T-helper 2 cell treated with Interferon-gamma antibody and Interleukin-4, amounts not matched to agents 100 ng/mL and 5 ng/mL, for 36 hours (primary cell): Measurements from ENCODE around the gene TRABD2B. TPM values are rescaled to one million over a fixed set of nuclear protein-coding genes. Genes with fewer than 3 reads are reported as not detected.

ENCODE experiments used
- intact Hi-C: fragments of 100-400 bp; cut with micrococcal nuclease; formaldehyde crosslinking; loops from one replicate; pipeline ENCODE4 v1.15.1; 2023
- total RNA-seq: library from RNA; stranded (reverse); gene quantifications from 2 replicates; pipeline ENCODE4 v1.2.3, GENCODE V29; 2022

Gene TRABD2B
- not detected in 2 replicates for total RNA-seq

DNA sequence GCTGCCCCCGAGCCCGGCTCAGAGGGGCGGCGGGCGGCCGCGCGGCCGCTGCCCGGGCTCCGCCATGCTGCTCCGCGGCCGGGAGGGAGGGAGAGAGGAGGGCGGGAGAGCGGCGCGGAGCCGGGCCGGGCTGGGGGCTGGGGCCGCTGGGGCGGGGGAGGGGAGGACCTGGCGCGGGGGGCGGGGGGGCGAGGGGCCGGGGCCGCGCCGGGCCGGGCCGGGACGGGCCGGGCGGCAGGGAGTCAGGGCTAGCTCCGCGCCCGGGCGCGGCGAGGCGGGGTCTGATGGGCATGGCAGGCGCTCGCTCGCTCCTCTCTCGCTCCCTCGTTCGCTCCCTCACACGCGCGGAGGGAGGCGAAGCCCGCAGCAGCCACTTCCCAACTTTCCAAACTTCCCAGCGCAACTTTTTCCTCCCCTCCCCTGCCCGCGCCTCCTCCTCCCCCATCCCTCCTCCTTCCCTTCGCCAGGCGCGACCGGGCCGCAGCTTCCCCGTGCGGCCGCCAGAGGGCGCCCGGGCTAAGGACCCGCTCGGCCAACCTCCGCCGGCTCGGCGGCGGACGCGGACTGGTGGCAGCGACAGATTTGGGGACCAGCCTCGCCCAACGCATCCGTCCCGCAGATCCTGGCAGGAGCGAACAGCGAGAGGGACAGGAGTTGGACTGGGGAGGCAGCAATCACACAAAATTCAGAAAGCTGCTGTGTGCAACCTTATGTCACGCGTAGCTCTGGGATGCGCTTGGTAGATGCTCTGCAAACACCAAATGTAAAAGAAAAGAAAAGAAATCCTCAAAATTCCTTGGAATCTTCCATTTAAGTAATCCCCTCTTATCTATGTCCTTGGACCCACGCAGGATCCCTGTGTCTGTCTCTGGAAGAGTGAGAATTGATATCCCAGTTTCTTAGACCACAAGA, at the start of gene TRABD2B:
Gene TRABD2B (minus strand): TSS at position 97 of the 912 bp plus-strand sequence.
- intact Hi-C loops, result loop anchor here (2.0 kb wide), 1 partner anchor 63 kb away; no protein-coding TSS in a partner anchor

DNA sequence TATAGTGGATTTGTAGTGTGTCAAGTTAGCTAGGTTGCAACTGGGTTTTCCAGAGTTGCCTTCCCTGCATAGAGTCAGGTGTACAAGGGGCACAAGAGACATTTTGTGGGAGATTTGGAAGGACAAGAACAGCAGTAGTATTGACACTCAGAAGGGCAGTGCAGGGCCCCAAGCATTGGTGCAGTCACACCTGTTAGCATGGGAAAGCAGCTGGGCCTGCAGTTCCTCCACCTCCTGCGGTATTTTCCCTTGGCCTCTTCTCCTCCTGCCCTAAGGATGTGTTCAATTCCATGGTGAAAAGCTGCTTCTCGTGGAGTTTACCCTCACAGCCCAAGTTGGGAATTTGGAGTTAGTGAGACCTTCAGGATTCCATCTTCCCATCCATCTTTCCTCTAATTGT, 47.1 kb upstream of the TRABD2B start:
- intact Hi-C loops, result no loop called here

DNA sequence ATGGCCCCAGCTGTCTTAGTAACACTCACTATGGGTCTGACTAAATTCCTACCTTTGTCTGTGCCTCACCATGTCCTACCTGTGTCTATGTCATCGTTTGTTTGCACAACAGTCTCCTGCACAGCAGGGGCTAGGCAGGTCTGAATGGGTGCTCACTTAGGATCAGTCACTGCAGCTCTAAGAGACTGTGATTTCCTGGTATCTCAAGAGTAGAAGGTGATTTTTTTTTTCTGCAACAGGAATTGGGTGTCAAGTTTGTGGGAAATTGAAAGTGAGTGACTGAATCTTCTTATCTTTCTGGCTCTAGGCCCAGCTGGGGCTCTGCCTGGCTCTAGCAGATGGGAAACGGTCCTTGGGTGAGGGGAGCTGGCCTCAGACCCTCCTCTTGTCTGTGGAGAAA, 46.4 kb upstream of the TRABD2B start:
- intact Hi-C loops, result no loop called here

DNA sequence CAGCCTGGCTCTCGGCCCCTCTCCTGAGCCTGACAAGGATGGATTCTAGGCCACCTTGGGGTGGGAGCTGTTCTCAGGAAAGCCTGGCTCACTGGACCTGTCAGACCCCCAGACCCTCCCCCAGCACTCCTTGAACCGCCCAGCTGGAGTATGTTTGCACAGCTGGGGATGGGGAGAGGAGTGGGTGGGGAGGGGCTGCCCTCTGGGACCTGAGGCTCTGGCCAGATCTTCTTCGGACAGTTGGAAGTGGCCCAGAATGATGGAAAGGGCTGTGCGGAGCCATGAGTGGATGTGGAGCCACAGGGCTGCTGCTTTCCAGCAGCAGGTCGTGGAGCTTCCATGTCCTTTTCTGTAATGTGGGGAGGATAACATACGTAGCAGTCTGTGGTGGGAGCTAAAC, 43.0 kb upstream of the TRABD2B start:
- intact Hi-C loops, result no loop called here

DNA sequence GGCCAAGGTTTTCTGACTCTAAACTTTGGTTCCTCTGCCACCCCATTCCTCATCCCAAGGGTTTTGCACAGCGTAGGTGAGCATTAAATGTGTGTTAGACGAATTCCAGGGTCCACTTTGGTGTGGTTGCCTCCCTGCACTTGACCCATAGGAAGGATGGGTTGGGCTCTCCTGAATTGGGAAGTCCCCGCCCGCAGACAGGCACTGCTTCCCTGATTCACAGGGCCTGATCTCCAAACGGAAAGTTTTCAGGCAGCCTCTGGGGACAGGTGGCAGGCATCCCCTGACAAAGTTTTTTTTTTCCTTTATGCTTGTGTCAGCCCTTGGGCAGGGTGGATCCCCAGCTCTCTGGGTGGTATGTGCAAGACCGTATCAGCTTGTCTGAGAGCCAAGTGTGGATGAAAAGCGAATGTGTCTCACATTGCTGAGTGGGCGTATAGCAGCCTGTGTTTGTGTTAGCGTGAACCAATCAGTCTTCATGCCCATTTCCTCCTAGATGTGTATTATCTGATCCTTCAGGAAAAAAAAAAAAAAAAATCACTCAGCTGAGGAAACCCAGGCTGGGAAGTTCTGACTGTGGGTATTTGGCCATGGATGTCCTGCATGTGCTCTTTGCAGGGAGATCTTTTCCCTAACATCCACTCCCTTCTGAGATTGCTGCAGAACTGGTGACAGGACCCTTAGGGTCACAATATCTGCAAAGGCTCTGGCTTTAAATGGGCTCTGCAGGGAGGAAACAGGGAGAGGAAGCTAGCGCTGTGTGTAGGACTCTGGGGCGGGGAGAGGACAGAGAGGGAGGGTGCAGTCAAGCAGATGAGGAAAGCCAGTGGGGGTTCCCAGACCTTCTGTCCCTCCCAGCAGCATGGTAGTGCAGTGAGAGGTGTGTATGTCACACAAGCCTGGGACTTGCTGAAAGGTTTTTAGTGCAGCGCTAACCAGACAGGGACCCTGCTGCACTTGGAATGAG, 42.2 kb upstream of the TRABD2B start:
- intact Hi-C loops, result no loop called here

DNA sequence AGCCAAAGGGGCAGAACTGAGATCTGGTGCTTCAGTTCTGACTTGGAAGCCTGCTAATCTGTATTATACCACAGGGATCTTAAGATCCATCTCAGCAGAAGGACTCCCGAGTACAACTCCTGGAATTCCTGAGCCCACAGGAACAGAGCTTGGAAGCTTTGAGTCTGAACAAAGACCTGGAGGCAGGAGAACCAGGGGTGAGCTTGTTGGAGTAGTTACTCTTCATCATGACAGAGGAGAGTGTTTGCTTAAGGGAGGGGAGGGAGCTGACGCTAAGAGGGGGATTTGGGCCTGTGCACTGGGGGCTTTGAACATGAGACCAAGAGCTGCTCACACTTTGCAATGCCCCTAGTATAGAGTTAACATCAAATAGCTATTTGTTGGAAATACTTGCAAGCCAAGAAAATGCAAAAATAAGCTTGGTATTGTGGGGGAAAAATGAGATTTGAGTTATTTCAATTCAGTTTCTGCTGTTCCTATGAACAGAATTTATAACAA, 41.1 kb upstream of the TRABD2B start:
- intact Hi-C loops, result no loop called here

DNA sequence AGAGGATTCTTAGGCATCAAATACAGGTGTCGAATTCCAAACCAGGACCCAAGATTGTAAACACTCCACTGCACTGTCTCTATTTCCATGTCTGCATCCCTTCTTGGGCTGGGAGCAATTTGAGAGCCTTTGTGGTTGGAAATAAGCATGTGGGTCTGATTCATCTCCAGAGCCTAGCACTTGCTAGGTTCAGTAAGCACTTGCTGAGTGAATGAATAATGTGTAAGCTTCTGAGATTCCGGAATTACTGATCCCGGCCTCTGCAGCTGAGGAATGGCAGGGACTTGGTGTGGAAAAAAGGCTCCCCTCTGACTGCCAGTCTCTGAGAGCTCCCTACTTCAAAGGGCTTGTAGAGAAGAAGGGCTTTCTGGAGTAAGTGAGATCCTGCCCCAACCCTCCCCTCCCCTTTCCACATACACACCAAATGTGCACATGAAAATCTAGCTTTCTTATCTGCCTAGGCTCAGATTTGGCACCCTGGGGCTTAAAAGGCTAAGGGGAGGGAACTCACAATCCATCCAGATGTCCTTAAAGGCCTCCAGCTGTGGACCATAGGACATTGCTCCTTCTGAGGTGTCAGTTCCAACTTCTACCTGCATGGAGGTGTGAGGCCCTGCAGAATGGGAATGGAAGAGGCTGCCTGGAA, 39.6 kb upstream of the TRABD2B start:
- intact Hi-C loops, result no loop called here

DNA sequence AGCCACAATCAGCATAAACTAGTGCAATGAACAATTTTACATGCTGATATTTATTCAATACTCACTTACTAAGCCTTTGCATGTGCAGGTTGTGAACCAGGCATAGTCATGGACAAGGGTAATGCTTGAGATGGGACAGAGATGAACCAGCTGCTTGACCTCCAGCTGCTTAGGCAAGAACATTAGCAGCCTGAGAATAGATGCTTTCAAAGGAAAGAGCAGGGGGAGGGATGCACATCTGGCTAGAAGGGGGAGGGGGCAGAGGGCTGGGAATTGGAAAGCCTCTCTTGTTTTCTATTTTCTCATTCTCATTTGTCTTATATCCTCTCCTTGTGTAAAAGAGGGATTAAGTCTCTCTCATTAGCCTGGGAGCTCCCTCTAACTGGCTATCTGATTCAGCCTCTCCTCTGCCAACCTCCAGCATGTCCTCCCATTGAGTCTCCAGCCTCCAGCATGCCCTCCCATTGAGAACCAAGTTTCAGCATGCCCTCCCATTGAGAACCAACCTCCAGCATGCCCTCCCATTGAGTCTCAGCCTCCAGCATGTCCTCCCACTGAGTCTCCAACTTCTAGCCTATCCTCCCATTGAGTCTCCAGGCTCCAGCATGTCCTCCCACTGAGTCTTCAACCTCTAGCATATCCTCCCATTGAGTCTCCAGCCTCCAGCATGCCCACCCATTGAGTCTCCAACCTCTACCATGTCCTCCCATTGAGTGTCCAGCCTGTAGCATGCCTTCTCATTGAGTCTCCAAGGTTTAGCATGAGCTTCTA, 38.4 kb upstream of the TRABD2B start:
- intact Hi-C loops, result no loop called here

DNA sequence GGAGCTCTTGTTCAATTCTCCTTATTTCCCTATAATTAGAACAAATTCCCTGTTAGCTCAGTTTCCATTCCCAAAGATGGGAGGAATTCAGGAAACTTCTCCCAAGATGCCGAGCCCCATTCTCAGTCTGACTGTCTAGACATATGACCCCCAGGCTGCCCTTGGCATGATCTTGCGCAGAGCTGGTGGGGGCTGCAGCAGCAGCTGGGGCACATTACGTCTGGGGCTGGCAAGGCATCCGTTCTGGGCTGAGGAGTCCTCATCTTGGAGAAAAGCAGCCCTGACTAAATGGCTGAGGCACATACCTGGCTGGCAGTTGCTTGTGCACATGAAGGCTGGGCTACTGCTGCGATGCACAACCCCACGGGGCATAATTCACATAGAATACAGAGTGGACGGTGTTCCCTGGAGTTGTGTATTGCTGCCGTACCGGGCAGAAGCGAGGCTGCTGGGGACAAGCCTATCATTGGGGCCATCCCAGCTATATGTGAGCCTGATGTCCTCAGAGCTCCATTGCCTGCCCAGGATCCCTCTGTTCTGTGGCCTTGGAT, 36.4 kb upstream of the TRABD2B start:
- intact Hi-C loops, result no loop called here

DNA sequence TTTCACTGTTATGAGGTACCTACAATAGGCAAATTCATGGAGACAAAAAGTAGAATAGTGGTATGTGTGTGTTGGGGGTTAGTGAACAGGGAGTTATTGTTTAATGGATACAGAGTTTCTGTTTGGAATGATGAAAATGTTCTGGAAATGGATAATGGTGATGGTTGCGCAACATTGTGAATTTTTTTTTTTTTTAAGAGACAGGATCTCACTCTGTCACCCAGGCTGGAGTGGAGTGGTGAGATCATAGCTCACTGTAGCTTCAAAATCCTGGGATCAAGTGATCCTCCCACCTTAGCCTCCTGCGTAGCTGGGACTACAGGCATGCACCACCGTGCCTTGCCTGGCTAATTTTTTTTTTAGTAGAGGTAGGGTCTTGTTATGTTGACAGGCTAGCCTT, 34.5 kb upstream of the TRABD2B start:
- intact Hi-C loops, result no loop called here

DNA sequence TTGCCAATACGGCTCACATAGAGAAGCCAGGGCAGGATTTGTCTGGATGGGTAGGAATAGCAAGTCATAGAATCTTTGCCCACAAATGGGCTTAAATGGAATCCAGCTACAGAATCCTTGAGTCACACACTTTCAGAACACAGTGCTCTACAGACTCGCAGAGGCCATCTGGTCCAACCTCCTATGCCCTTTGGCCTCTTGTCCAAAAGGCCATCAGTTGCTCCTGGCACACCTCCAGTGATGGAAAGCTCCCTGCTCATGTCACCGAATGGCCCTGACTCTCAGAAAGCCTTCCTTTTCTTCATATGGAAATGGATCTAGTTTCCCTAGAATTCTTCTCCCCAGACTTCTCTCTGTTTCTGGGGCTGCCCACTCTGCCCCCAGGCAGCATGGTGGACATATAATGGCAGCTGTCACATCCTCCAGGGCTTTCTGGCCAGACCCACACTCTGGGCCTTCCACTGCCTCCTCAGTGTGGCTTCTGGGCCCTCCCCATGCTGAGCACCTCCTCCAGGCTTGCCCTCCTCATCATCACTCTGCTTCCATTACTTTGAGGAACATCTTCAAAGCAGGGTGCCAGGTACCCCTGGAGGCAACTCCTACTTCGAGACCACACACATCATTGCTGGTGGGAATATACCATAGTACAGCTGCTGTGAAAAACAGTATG, 33.6 kb upstream of the TRABD2B start:
- intact Hi-C loops, result no loop called here

DNA sequence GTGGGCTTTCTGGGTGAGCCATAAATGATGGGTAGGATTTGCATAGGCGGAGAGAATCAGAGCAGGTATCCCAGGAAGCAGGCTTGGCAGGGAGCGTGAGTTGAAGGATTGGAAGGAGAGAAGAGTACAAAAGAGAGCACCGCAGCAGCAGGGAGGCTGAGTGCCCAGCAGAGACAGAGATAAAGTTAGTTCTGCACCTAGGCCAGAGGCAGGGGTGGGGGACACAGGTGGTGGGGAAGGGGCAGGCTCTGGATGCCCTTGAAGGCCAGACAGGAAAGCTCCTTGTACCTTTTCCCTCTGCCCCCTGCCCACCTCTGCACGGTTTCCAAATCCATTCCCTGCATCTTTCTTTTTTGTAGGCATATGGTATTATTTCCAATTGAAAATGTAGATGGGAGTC, 33.0 kb upstream of the TRABD2B start:
- intact Hi-C loops, result no loop called here

DNA sequence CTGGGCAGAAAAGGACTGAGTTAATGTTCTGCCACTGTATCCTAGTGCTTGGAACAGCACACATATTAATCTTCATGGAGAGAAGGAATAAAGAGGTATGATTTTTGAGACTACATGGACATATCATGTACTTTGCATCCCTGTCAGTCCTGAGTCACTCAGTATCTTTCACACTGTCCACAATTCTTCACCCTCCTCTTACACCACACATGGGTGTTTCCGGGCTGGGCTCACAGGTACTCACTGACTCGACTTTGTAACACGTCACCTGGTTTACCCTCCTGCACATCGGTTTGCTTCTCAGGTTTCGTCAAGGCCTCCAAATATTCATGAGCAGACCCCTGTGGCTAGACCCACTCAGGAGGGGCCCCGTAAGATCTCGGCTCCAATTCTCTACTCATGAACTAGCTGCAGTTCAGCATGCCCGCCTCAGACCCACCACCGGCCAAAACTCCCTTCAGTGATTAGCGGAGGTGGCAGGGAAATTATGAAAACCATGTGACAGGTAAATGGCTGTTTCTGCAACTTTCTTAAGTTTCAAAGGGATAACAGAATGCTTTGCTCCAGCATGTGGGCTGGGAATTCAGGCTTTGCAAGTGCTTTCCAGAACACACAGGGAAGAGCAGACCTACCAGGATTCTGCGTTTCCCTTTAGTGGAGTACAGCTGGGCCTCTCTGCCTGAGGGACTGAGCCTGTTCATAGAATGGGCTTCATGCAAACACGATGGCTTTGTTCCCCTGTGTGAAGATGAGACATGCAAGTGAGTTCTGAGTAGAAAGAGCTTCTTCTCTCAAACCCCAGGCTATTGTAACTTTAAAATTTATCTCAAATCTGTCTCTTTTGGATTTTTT, 31.3 kb upstream of the TRABD2B start:
- intact Hi-C loops, result no loop called here

DNA sequence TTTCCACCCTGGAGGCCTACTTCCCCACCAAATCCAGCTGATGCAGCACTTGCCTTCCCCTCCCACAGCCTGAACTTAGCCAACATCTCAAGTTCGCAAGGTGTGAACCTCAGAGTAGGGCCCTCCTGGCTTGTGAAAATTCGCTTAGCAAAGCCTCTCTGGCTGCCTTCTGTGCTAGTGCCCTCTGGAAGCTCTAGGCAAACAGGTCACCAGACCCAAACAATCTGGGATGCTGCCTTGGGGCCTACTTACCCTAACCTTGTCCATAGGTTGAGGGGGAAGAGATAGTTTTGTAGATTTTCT, 30.3 kb upstream of the TRABD2B start:
- intact Hi-C loops, result no loop called here

DNA sequence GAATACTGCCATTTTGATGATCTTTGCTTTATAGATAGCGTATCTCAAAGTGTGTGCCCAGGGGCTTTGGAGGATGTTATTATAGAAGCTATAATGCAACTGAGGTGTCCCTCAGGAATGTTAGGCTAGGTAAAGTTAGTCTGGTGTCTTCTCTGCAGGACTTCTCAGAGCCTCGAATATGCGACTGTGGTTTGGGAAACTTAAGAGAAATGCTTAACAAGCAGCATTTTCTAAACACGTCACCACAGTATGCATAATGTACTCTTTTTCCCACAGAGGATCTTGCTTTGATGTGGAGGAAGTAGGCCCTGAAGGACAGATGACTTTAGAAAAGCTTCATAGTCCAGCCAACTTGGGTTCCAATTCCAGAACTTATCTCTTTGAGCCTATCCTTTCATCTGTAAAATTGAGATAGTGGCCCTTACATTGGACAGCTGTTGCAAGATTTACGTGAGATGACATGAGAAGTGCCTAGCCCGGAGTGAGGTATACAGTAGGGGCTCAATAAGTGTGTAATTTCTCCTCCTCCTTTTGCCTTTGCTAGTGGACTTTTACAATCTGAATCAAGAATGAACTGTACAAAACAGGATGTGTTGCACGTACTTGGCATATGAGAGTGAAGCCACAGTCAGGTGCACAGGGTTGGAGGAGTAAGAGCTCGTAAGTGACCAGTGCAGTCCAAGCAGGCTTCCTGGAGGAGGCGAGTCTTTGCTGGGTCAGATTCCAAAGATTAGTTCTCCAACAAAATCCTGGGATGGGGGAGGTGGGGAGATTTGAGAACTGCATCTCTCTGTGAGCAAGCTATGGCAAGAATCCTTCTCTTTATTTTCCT, 29.7 kb upstream of the TRABD2B start:
- intact Hi-C loops, result no loop called here

DNA sequence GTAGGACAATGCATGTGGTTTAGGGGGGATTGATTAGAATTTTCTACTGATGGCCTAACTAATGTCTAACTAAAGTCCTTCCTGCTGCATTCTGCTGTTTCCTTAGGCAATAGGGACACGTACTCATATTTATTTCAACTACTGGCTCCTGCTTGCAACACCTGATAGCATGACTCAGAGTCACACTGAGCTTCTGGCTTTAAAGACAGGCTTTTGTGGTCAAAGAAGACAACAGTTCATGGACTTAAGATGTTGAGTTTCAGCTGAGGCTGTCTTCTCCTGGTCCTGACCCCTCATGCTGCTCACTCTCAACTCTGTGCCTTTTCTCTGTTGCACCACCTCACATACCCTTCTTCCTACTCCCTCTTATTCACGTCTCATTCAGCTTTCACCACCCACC, 29.1 kb upstream of the TRABD2B start:
- intact Hi-C loops, result no loop called here

DNA sequence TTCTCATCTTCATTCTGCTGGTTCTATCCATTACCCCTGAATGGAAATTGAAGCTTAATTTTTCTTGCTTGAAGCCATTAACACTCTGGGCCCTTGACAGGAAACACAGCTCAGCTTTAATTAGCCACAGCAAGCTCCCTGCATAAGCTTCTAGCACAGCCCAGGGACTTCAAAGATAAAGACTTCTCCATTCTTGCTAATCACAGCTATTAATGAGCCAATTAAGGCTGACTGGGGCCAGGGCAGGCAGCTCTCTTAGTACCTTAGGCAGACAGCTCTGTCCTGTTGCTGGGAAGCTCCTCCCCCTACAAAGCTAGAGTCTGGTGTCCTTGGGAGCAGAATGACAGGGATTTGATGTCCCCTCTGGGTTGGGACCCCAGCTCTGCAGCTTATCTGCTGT, 27.9 kb upstream of the TRABD2B start:
- intact Hi-C loops, result no loop called here

DNA sequence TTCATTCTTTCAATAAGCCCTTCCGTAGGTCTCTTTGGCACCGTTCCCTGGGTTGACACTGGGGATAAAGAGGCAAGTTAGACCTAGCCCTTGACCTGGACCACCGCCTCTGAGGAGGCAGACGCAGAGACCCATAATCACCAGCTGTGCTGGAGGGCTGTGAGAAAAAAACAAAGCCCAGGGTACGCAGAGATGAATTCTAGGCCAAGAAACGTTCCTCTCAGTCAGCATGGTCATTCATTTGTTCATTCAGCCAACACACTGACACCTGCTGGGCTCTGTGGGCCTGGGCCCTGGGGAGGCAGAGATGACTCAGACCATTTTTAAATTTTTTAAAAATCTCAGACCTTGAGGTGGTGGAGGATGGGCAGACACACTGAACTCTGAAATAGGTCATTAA, 26.3 kb upstream of the TRABD2B start:
- intact Hi-C loops, result no loop called here
